ENCODE results near the gene POU2AF2. TPM values are rescaled to one million over a fixed set of nuclear protein-coding genes. Genes with fewer than 3 reads are reported as not detected.

POU2AF2 gene
- 1 to 10 TPM in 1 of 3 donors, not detected in 2; 2.0 TPM for total RNA-seq

GRCh38 chr11:111245425-111245824 is at the start of gene POU2AF2:
Gene POU2AF2 (plus strand): TSS chr11:111245725. CDS start chr11:111245854, 129 bp downstream.
- intact Hi-C loops (cut with DNase I; ENCODE audit: low total_unique reads) = no loop called here
- no peak for DNase-seq (ENCODE audit: low spot score in 2 of 2)
- Histone ChIP-seq H3K27me3 (peaks cover 0 to 5% of the 10 kb centered on the region in 2 donors), H3K9me3 (no peaks in the 10 kb centered on the region), H3K4me3 (no peak within 1 kb of the TSS), H3K36me3 (no peaks in the 10 kb centered on the region), H3K4me1 (no peaks in the 10 kb centered on the region), H3K27ac (no peak within 1 kb of the TSS)
- TF ChIP-seq CTCF (IDR thresholded peaks at IDR 0.05) (no peak), POLR2A (IDR thresholded peaks at IDR 0.05) (no peak), POLR2AphosphoS5 (IDR thresholded peaks at IDR 0.05) (no peak)

GRCh38 chr11:111200010-111200534 is 45.5 kb upstream of the POU2AF2 start:
- H3K27ac ChIP-seq = no peak overlapping the region
- no peaks in the 10 kb centered on the region for H3K36me3 ChIP-seq
- no peak for DNase-seq (ENCODE audit: low spot score in 2 of 2)

GRCh38 chr11:111204211-111204610 is 41.3 kb upstream of the POU2AF2 start:
- intact Hi-C loops (cut with DNase I; ENCODE audit: low total_unique reads) = no loop called here
- Histone ChIP-seq H3K9me3 (no peaks in the 10 kb centered on the region), H3K27me3 (no peaks in the 10 kb centered on the region), H3K4me3 (no peak overlapping the region), H3K27ac (no peak overlapping the region), H3K4me1 (no peaks in the 10 kb centered on the region), H3K36me3 (no peaks in the 10 kb centered on the region)
- TF ChIP-seq POLR2A (IDR thresholded peaks at IDR 0.05) (no peak), CTCF (IDR thresholded peaks at IDR 0.05) (no peak), POLR2AphosphoS5 (IDR thresholded peaks at IDR 0.05) (no peak)
- no peak for DNase-seq (ENCODE audit: low spot score in 2 of 2)

More at GRCh38 chr11:111200010-111200534, 45.5 kb upstream of the POU2AF2 start:
- H3K4me3 ChIP-seq = no peak overlapping the region
- intact Hi-C loops (cut with DNase I; ENCODE audit: low total_unique reads) = no loop called here
- no peaks in the 10 kb centered on the region for H3K9me3 ChIP-seq
- H3K4me1 ChIP-seq = no peaks in the 10 kb centered on the region
- H3K27me3 ChIP-seq = no peaks in the 10 kb centered on the region
- TF ChIP-seq POLR2A (IDR thresholded peaks at IDR 0.05) = no peak
- no peak for TF ChIP-seq POLR2AphosphoS5 (IDR thresholded peaks at IDR 0.05)
- no peak for TF ChIP-seq CTCF (IDR thresholded peaks at IDR 0.05)

GRCh38 chr11:111205632-111206385 is 39.7 kb upstream of the POU2AF2 start:
- H3K27ac ChIP-seq = no peak overlapping the region
- no peaks in the 10 kb centered on the region for H3K27me3 ChIP-seq
- no peak for TF ChIP-seq CTCF (IDR thresholded peaks at IDR 0.05)
- TF ChIP-seq POLR2A (IDR thresholded peaks at IDR 0.05) = no peak
- no peak for DNase-seq (ENCODE audit: low spot score in 2 of 2)
- H3K36me3 ChIP-seq = no peaks in the 10 kb centered on the region
- no peaks in the 10 kb centered on the region for H3K9me3 ChIP-seq
- no peaks in the 10 kb centered on the region for H3K4me1 ChIP-seq
- intact Hi-C loops (cut with DNase I; ENCODE audit: low total_unique reads) = no loop called here
- no peak overlapping the region for H3K4me3 ChIP-seq

- no peaks in the 10 kb centered on the region for H3K36me3 ChIP-seq
- DNase-seq (ENCODE audit: low spot score in 2 of 2) = no peak
- no peak overlapping the region for H3K4me3 ChIP-seq
- no peaks in the 10 kb centered on the region for H3K9me3 ChIP-seq
- intact Hi-C loops (cut with DNase I; ENCODE audit: low total_unique reads) = no loop called here
- H3K4me1 ChIP-seq = no peaks in the 10 kb centered on the region
- no peak overlapping the region for H3K27ac ChIP-seq
- TF ChIP-seq CTCF (IDR thresholded peaks at IDR 0.05) (no peak), POLR2AphosphoS5 (IDR thresholded peaks at IDR 0.05) (no peak), POLR2A (IDR thresholded peaks at IDR 0.05) (no peak)
- H3K27me3 ChIP-seq = no peaks in the 10 kb centered on the region
These were observed 39.1 kb upstream of the POU2AF2 start for GRCh38 chr11:111206472-111206871.

All from breast epithelium (tissue), 4 donors.